Measurements from ENCODE around the gene MICB. TPM values are rescaled to one million over a fixed set of nuclear protein-coding genes. Genes with fewer than 3 reads are reported as not detected.

MICB gene
- polyA plus RNA-seq, 1 donor (not counting 4 experiments of a cell fraction or from before 2014, with no cell fraction given): 8.6 TPM

GRCh38 chr6:31560697-31561058 lies 62.7 kb downstream of the MICB start:
- no peak for DNase-seq (ENCODE audit: low read depth, low spot score)
- Histone ChIP-seq H3K9me3 (ENCODE audit: control insufficient read depth, low read depth, low read length) (no peaks in the 10 kb centered on the region), H2AFZ (ENCODE audit: control insufficient read depth, low read length) (no peak overlapping the region), H3K27me3 (ENCODE audit: control insufficient read depth, extremely low read depth, insufficient read depth, low read length) (no peaks in the 10 kb centered on the region), H3K4me1 (ENCODE audit: control insufficient read depth, extremely low read depth, insufficient read depth, low read length) (peaks cover 12% of the 10 kb centered on the region), H3K36me3 (ENCODE audit: control insufficient read depth in 2 of 2, extremely low read depth in 1 of 2, insufficient read depth in 2 of 2, low read length in 2 of 2) (peaks cover 10 to 17% of the 10 kb centered on the region in 2 experiments), H3K27ac (ENCODE audit: control insufficient read depth, insufficient read depth, low read length) (no peak overlapping the region), H3K9me1 (ENCODE audit: control insufficient read depth, extremely low read depth, insufficient read depth, low read length) (no peaks in the 10 kb centered on the region), H3K9ac (ENCODE audit: control insufficient read depth, extremely low read depth, insufficient read depth, low read length) (no peak overlapping the region), H3K4me3 (ENCODE audit: control insufficient read depth in 2 of 3, extremely low read depth in 1 of 3, insufficient read depth in 2 of 3, low read depth in 1 of 3, low read length in 3 of 3) (no peak overlapping the region), H3K79me2 (ENCODE audit: control insufficient read depth, insufficient read depth, low read length) (no peaks in the 10 kb centered on the region), H4K20me1 (ENCODE audit: control insufficient read depth, extremely low read depth, insufficient read depth, low read length) (no peaks in the 10 kb centered on the region), H3K4me2 (ENCODE audit: control insufficient read depth, extremely low read depth, insufficient read depth, low read depth, low read length) (peak overlapping the region; percentile 36)
- dilution Hi-C loops (cut with MboI; ENCODE audit: extremely low pct_ligation_motif_present, low sequenced_read_pairs): no loop called here
- FAIRE-seq: no peak
- TF ChIP-seq, protein P1, sequence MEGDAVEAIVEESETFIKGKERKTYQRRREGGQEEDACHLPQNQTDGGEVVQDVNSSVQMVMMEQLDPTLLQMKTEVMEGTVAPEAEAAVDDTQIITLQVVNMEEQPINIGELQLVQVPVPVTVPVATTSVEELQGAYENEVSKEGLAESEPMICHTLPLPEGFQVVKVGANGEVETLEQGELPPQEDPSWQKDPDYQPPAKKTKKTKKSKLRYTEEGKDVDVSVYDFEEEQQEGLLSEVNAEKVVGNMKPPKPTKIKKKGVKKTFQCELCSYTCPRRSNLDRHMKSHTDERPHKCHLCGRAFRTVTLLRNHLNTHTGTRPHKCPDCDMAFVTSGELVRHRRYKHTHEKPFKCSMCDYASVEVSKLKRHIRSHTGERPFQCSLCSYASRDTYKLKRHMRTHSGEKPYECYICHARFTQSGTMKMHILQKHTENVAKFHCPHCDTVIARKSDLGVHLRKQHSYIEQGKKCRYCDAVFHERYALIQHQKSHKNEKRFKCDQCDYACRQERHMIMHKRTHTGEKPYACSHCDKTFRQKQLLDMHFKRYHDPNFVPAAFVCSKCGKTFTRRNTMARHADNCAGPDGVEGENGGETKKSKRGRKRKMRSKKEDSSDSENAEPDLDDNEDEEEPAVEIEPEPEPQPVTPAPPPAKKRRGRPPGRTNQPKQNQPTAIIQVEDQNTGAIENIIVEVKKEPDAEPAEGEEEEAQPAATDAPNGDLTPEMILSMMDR (optimal IDR thresholded peaks at IDR 0.05 in 1 of 3, IDR thresholded peaks at IDR 0.05 in 1 of 3, conservative IDR thresholded peaks at IDR 0.05 in 1 of 3; ENCODE audit: extremely low read depth in 1 of 3, insufficient read depth in 2 of 3, low read length in 3 of 3): no peak
- no peak for TF ChIP-seq EZH2 (IDR thresholded peaks at IDR 0.05; ENCODE audit: low read length)

Small RNAs within 50 kb of the gene (small RNA-seq; reads per million reads assigned to genes)
- 0 reads per million in 3 experiments for gene AL663061.1 (ENCODE audit: insufficient read length in 3 of 3, low read depth in 3 of 3, low replicate concordance in 1 of 3)
- gene RF00019 (ENCODE audit: insufficient read length in 3 of 3, low read depth in 3 of 3, low replicate concordance in 1 of 3): 0 reads per million in 3 experiments
- gene SNORD117 (ENCODE audit: insufficient read length in 3 of 3, low read depth in 3 of 3, low replicate concordance in 1 of 3): 10.0 to 599 (median 576) reads per million in 3 experiments
- 0 reads per million in 3 experiments for gene SNORD84 (ENCODE audit: insufficient read length in 3 of 3, low read depth in 3 of 3, low replicate concordance in 1 of 3)

Other genes starting within 250 kb of the MICB start
- gene HLA-C, start 226.1 kb upstream of the MICB start, polyA plus RNA-seq: 329 to 536 TPM (median 330 TPM) in 3 replicates
- 265 to 656 TPM (median 312 TPM) in 3 replicates for gene HLA-B, start 141.0 kb upstream of the MICB start, polyA plus RNA-seq
- 59.9 to 81.8 TPM (median 67.7 TPM) in 3 replicates for gene MICA, start 94.5 kb upstream of the MICB start, polyA plus RNA-seq
- not detected in 3 replicates for gene MCCD1, start 30.8 kb downstream of the MICB start, polyA plus RNA-seq
- 270 to 540 TPM (median 314 TPM) in 3 replicates for gene DDX39B, start 43.9 kb downstream of the MICB start, polyA plus RNA-seq
- 0.46 to 1.3 TPM (median 0.94 TPM) in 3 replicates for gene ATP6V1G2, start 48.5 kb downstream of the MICB start, polyA plus RNA-seq
- 4.8 to 8.9 TPM (median 7.2 TPM) in 3 replicates for gene NFKBIL1, start 49.5 kb downstream of the MICB start, polyA plus RNA-seq
- 0.04 TPM in 1 of 3 replicates, not detected in the others for gene LTA, start 74.1 kb downstream of the MICB start, polyA plus RNA-seq
- gene TNF, start 77.4 kb downstream of the MICB start, polyA plus RNA-seq: 0.54 to 2.3 TPM (median 0.88 TPM) in 3 replicates
- gene LTB, start 84.3 kb downstream of the MICB start, polyA plus RNA-seq: 0.09 TPM in 1 of 3 replicates, not detected in the others
- 0.18 TPM in 1 of 3 replicates, not detected in the others for gene LST1, start 88.1 kb downstream of the MICB start, polyA plus RNA-seq
- gene NCR3, start 94.9 kb downstream of the MICB start, polyA plus RNA-seq: not detected in 3 replicates
- not detected in 3 replicates for gene AIF1, start 117.1 kb downstream of the MICB start, polyA plus RNA-seq
- 20.5 to 58.0 TPM (median 22.7 TPM) in 3 replicates for gene PRRC2A, start 122.6 kb downstream of the MICB start, polyA plus RNA-seq
- gene BAG6, start 154.5 kb downstream of the MICB start, polyA plus RNA-seq: 49.9 to 120 TPM (median 60.6 TPM) in 3 replicates
- 1.4 to 2.6 TPM (median 2.3 TPM) in 3 replicates for gene APOM, start 157.7 kb downstream of the MICB start, polyA plus RNA-seq
- 7.9 to 10.0 TPM (median 8.3 TPM) in 3 replicates for gene C6orf47, start 162.6 kb downstream of the MICB start, polyA plus RNA-seq
- 7.9 to 11.4 TPM (median 10.0 TPM) in 3 replicates for gene GPANK1, start 166.9 kb downstream of the MICB start, polyA plus RNA-seq
- gene CSNK2B, start 167.9 kb downstream of the MICB start, polyA plus RNA-seq: 41.9 to 108 TPM (median 43.7 TPM) in 3 replicates
- gene LY6G5B, start 171.8 kb downstream of the MICB start, polyA plus RNA-seq: 3.6 to 5.2 TPM (median 4.1 TPM) in 3 replicates
- 0.58 to 0.95 TPM (median 0.61 TPM) in 3 replicates for gene LY6G5C, start 182.9 kb downstream of the MICB start, polyA plus RNA-seq
- 20.9 to 28.2 TPM (median 21.8 TPM) in 3 replicates for gene ABHD16A, start 205.2 kb downstream of the MICB start, polyA plus RNA-seq
- not detected in 3 replicates for gene LY6G6F, start 208.7 kb downstream of the MICB start, polyA plus RNA-seq
- gene LY6G6D, start 217.2 kb downstream of the MICB start, polyA plus RNA-seq: 0.22 to 0.33 TPM in 2 of 3 replicates, not detected in the other
- gene LY6G6C, start 223.6 kb downstream of the MICB start, polyA plus RNA-seq: 2.3 to 3.1 TPM (median 2.4 TPM) in 3 replicates
- 0.06 to 0.21 TPM (median 0.10 TPM) in 3 replicates for gene MPIG6B, start 225.2 kb downstream of the MICB start, polyA plus RNA-seq
- 3.0 to 6.7 TPM (median 3.1 TPM) in 3 replicates for gene DDAH2, start 231.2 kb downstream of the MICB start, polyA plus RNA-seq
- 759 to 873 TPM (median 832 TPM) in 3 replicates for gene CLIC1, start 238.4 kb downstream of the MICB start, polyA plus RNA-seq
- gene MSH5, start 241.9 kb downstream of the MICB start, polyA plus RNA-seq: 9.4 to 14.8 TPM (median 11.4 TPM) in 3 replicates

Data from keratinocyte (primary cell).